Measurements from ENCODE around the gene SPDYC.

GRCh38 chr11:65185869-65186341 is 15.9 kb downstream of the SPDYC start:
- TF ChIP-seq POLR2AphosphoS5 (IDR thresholded peaks at IDR 0.05) (no peak), CTCF (IDR thresholded peaks at IDR 0.05) (no peak), POLR2A (IDR thresholded peaks at IDR 0.05) (no peak)

Measured in breast epithelium (tissue), 3 donors.